Neuronal stem cell (in vitro differentiated cells): ENCODE results near the gene AAR2.

ENCODE experiments used
- DNase-seq: peaks from one replicate; pipeline ENCODE4 v3.0.0-alpha.2; 2013; ENCODE audit warnings: low spot score
- H2AFZ ChIP-seq: one replicate; pipeline ENCODE4 v1.6.1; 2013; ENCODE audit warnings: mild to moderate bottlenecking, low read length, inconsistent platforms
- H2AK5ac ChIP-seq: 2 replicates; pipeline ENCODE4 v1.6.1; 2013; ENCODE audit warnings: low read depth, mild to moderate bottlenecking, inconsistent platforms, low read length, moderate library complexity, mixed read lengths
- H2BK120ac ChIP-seq: 2 replicates; pipeline ENCODE4 v1.6.1; 2013; ENCODE audit warnings: low read depth, mild to moderate bottlenecking, inconsistent platforms, low read length, moderate library complexity, mixed read lengths
- H2BK12ac ChIP-seq: one replicate; pipeline ENCODE4 v1.6.1; 2013; ENCODE audit warnings: low read length, inconsistent platforms
- H2BK15ac ChIP-seq: 2 replicates; pipeline ENCODE4 v1.6.1; 2013; ENCODE audit warnings: mild to moderate bottlenecking, low read length, inconsistent platforms, mixed read lengths
- H2BK5ac ChIP-seq: one replicate; pipeline ENCODE4 v1.6.1; 2013; ENCODE audit warnings: inconsistent platforms, mild to moderate bottlenecking, low read length, moderate library complexity
- H3K14ac ChIP-seq: one replicate; pipeline ENCODE4 v1.6.1; 2013; ENCODE audit warnings: low read length, inconsistent platforms
- H3K18ac ChIP-seq: 2 replicates; pipeline ENCODE4 v1.6.1; 2013; ENCODE audit warnings: low read length, inconsistent platforms
- H3K23ac ChIP-seq: 2 replicates; pipeline ENCODE4 v1.6.1; 2013; ENCODE audit warnings: low read depth, mild to moderate bottlenecking, mixed read lengths, low read length, inconsistent platforms; ENCODE audit not compliant: poor library complexity
- H3K27ac ChIP-seq: replicated peaks from 3 replicates; pipeline ENCODE4 v1.5.1; 2013; ENCODE audit warnings: low read length, inconsistent platforms
- H3K27me3 ChIP-seq, 3 experiments: 2 replicates each; pipeline ENCODE4 v1.6.1; 2013; ENCODE audit warnings: low read length in 3 of 3, mild to moderate bottlenecking in 2 of 3, inconsistent platforms in 1 of 3, low read depth in 1 of 3, mixed read lengths in 1 of 3, moderate library complexity in 1 of 3; ENCODE audit not compliant: control insufficient read depth in 3 of 3, insufficient read depth in 3 of 3
- H3K36me3 ChIP-seq, 2 donors: replicated peaks in 1 of 2; 2 replicates each; pipeline ENCODE4 v1.6.1; 2013; ENCODE audit warnings: low read length in 2 of 2; ENCODE audit not compliant: control insufficient read depth in 2 of 2, insufficient read depth in 2 of 2
- H3K4ac ChIP-seq: 2 replicates; pipeline ENCODE4 v1.6.1; 2013; ENCODE audit warnings: inconsistent platforms, mild to moderate bottlenecking, low read length, moderate library complexity
- H3K4me1 ChIP-seq, 2 donors: 1 replicate in 1 of 2; 2 replicates in 1 of 2; pipeline ENCODE4 v1.6.1; 2013; ENCODE audit warnings: low read length in 2 of 2, low read depth in 1 of 2; ENCODE audit not compliant: control insufficient read depth in 2 of 2, insufficient read depth in 1 of 2
- H3K4me2 ChIP-seq: one replicate; pipeline ENCODE4 v1.6.1; 2013; ENCODE audit warnings: mild to moderate bottlenecking, low read length, inconsistent platforms; ENCODE audit not compliant: insufficient read depth, poor library complexity, severe bottlenecking
- H3K4me3 ChIP-seq, 2 donors: 2 replicates each; pipeline ENCODE4 v1.5.1; 2013; ENCODE audit warnings: low read length in 2 of 2, mild to moderate bottlenecking in 2 of 2, inconsistent platforms in 1 of 2, moderate library complexity in 1 of 2
- H3K79me1 ChIP-seq: one replicate; pipeline ENCODE4 v1.6.1; 2013; ENCODE audit warnings: low read depth, mild to moderate bottlenecking, inconsistent platforms, low read length, moderate library complexity
- H3K9ac ChIP-seq: one replicate; pipeline ENCODE4 v1.6.1; 2013; ENCODE audit warnings: mild to moderate bottlenecking, low read depth, low read length, inconsistent platforms; ENCODE audit not compliant: poor library complexity
- H3K9me3 ChIP-seq, 2 donors: replicated peaks in 1 of 2; 2 replicates each; pipeline versions ENCODE3 to v1.6.1; 2013; ENCODE audit warnings: low read length in 2 of 2, mild to moderate bottlenecking in 2 of 2, inconsistent platforms in 1 of 2, low read depth in 1 of 2, mixed read lengths in 1 of 2, moderate library complexity in 1 of 2; ENCODE audit not compliant: control insufficient read depth in 2 of 2, insufficient read depth in 1 of 2
- H4K8ac ChIP-seq: one replicate; pipeline ENCODE4 v1.6.1; 2013; ENCODE audit warnings: low read depth, mild to moderate bottlenecking, inconsistent platforms, low read length, moderate library complexity
- H4K91ac ChIP-seq: one replicate; pipeline ENCODE4 v1.6.1; 2013; ENCODE audit warnings: low read length, low read depth, mild to moderate bottlenecking, inconsistent platforms; ENCODE audit not compliant: poor library complexity
- WGBS, 2 donors: extraction: QIAGEN DNeasy Blood & Tissue Kit; methylation state at CpG; one replicate each; pipeline ENCODE4 v1.1.7; 2013; ENCODE audit warnings: missing lambda C conversion rate in 2 of 2, mixed read lengths in 1 of 2; ENCODE audit not compliant: insufficient read length in 2 of 2, insufficient replicate concordance in 1 of 2; ENCODE audit errors: extremely low coverage in 2 of 2; 5-methylcytosine and 5-hydroxymethylcytosine counted together

The AAR2 gene

DNA sequence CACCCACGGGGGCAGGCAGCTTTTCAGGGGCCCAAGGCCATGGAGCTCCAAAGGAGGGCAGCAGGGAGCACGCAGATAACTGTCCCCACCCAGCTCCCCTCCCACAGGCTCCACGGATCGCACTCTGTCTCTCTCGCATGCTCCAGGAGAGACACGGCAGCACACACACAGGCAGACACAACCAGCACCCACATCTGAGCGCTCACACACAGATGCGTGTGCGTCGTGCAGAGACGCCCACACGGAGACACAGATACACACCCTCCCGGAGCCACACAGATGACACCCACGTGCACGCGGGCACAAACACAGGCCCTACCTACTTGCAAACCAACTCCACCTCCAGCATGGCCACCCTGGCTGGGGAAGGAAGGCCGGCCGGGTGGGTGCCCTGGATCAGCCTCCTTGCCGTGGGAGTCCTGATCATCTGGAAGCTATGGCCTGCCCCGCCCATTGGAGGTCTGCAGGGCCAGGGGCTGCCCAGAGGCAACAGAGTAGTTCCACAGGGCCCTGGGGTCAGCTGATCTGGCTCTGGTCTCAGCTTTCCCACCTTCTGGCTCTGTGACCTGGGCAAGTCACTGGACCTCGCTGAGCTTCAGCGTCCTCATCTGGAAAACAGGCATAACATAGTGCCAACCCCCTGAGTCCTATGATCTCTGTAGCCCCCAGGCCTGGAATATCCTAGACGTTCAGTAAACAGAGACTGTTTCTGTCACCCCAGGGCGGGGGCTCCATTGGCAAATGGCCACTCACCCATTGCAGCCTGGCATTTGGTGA, 31.5 kb downstream of the AAR2 start:
- H3K18ac ChIP-seq, result peak overlapping the region; percentile 87
- H2BK5ac ChIP-seq, result no peak overlapping the region
- DNase-seq, result no peak
- H3K36me3 ChIP-seq, result no peaks in the 10 kb centered on the region
- H2AK5ac ChIP-seq, result peak overlapping the region; percentile 3
- H3K9me3 ChIP-seq, result no peaks in the 10 kb centered on the region
- H4K91ac ChIP-seq, result peak overlapping the region; percentile 40
- H3K4ac ChIP-seq, result peak overlapping the region; percentile 17
- H3K23ac ChIP-seq, result peak overlapping the region; percentile 87
- H3K14ac ChIP-seq, result peak overlapping the region; percentile 42
- no peak overlapping the region for H3K4me3 ChIP-seq
- H3K4me2 ChIP-seq, result no peak overlapping the region
- WGBS, 2 donors, result no CpG with 5 or more reads among the region's 24 CpGs
- no peak overlapping the region for H3K27ac ChIP-seq
- no peak overlapping the region for H4K8ac ChIP-seq
- no peaks in the 10 kb centered on the region for H3K27me3 ChIP-seq
- H3K79me1 ChIP-seq, result no peaks in the 10 kb centered on the region
- peaks cover 4 to 11% of the 10 kb centered on the region in 2 donors for H3K4me1 ChIP-seq
- H2AFZ ChIP-seq, result peak overlapping the region; percentile 9
- H3K9ac ChIP-seq, result no peak overlapping the region
- H2BK120ac ChIP-seq, result no peak overlapping the region
- H2BK15ac ChIP-seq, result peak overlapping the region; percentile 37
- H2BK12ac ChIP-seq, result no peak overlapping the region

DNA sequence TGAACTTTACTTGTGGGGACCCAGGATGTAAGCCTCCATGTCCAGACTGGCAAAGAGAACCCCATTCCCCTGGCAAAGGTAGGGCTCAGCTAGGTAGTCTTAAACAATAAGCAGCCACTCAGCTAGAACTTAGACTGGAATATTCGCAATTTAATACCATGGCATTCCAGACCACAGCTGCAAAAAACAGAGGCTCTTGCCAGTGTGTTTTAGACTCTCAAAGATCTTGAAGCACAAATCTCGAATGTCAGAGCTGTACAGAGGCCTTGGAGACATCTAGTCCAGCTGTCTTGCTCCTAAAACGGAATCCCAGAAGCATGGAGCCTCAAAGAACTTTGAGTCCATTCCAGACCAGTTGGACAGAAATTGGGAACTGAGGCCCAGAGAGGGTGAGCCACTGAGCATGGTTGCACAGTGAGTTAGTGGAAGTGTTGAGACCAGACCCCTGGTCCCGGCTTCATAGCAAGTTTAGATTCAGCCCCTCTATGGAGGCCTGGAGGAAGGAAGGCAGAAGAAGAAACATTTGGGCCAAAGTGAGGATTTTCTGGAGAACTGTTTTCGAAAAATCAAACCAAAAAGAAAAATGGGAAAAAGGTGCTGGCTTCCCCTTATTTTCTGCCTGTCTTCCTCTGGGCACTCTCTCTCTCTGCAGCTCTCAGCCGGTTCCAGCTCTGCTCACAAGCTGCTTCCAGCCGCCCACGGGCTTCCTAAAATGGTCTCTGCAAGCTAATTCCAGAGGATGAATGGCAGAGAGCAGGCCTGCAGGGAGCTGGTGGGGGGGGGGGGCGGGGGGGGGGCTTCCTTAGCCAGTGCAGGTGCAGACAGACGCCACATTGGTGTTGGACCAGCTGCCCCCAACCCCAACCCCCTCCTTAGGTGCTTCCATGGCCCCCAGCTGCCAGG, 32.4 kb downstream of the AAR2 start:
- Histone ChIP-seq H3K4me1 (peaks cover 4 to 12% of the 10 kb centered on the region in 2 donors), H3K14ac (no peak overlapping the region), H2AFZ (peak overlapping the region; percentile 3), H2BK15ac (no peak overlapping the region), H3K27ac (peak overlapping the region; percentile 25), H2BK5ac (no peak overlapping the region), H3K4me3 (no peak overlapping the region), H2BK120ac (no peak overlapping the region), H3K4me2 (no peak overlapping the region), H3K27me3 (no peaks in the 10 kb centered on the region), H3K18ac (no peak overlapping the region), H3K36me3 (no peaks in the 10 kb centered on the region), H3K9me3 (no peaks in the 10 kb centered on the region), H4K8ac (no peak overlapping the region), H3K79me1 (no peaks in the 10 kb centered on the region), H3K4ac (no peak overlapping the region), H4K91ac (no peak overlapping the region), H2BK12ac (no peak overlapping the region), H3K23ac (no peak overlapping the region), H3K9ac (no peak overlapping the region), H2AK5ac (peak overlapping the region; percentile 3)
- no CpG with 5 or more reads among the region's 10 CpGs for WGBS, 2 donors
- no peak for DNase-seq

DNA sequence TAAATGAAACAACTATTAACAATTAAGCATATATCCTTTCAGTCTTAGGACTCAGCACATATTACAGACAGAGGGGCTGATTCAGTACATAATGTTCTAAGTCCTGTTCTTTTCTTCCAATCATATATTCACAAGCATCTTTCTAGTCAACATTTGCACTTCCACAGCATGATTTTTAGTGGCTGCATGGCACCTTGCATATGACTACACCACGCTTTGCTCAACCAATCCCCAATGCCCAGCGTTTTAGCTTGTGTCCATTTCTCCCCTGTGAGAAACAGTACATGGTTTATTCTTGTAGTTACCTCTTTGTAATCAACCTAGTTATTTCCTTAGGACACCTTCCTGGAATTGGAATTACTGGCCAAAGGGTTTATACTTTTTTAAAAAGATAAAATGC, 33.2 kb downstream of the AAR2 start:
- Histone ChIP-seq H3K9ac (no peak overlapping the region), H3K4me2 (no peak overlapping the region), H3K79me1 (no peaks in the 10 kb centered on the region), H3K18ac (no peak overlapping the region), H3K36me3 (no peaks in the 10 kb centered on the region), H3K4me1 (peaks cover 10 to 19% of the 10 kb centered on the region in 2 donors), H4K8ac (no peak overlapping the region), H2BK120ac (no peak overlapping the region), H2AFZ (peak overlapping the region; percentile 8), H3K23ac (no peak overlapping the region), H3K27me3 (no peaks in the 10 kb centered on the region), H3K27ac (no peak overlapping the region), H3K4me3 (no peak overlapping the region), H3K14ac (no peak overlapping the region), H2BK15ac (no peak overlapping the region), H3K9me3 (no peaks in the 10 kb centered on the region), H4K91ac (no peak overlapping the region), H3K4ac (no peak overlapping the region), H2AK5ac (no peak overlapping the region), H2BK5ac (no peak overlapping the region), H2BK12ac (no peak overlapping the region)
- DNase-seq, result no peak
- no CpG with 5 or more reads among the region's 2 CpGs for WGBS, 2 donors
